ENCODE results near the gene NOXO1.

- TF ChIP-seq SMAD1 (IDR thresholded peaks at IDR 0.05; ENCODE audit: low read depth, partially characterized antibody), result no peak
- TF ChIP-seq PRDM15 (CRISPR knock-in tag; IDR thresholded peaks at IDR 0.05), result no peak
- TF ChIP-seq CTCF (IDR thresholded peaks at IDR 0.05 in 2 of 3, conservative IDR thresholded peaks at IDR 0.05 in 1 of 3; ENCODE audit: control insufficient read depth in 2 of 3, extremely low read depth in 1 of 3, insufficient read depth in 1 of 3, low read depth in 3 of 3, low read length in 3 of 3), result no peak
- TF ChIP-seq CHD4 (IDR thresholded peaks at IDR 0.05), result no peak
- TF ChIP-seq POLR2A (IDR thresholded peaks at IDR 0.05; ENCODE audit: low read depth, low read length), result no peak
- no peak for TF ChIP-seq ETV6 (conservative IDR thresholded peaks at IDR 0.05 in 1 of 2, IDR thresholded peaks at IDR 0.05 in 1 of 2; ENCODE audit: borderline replicate concordance in 1 of 2, low read depth in 1 of 2)
- no peak for TF ChIP-seq TCF12 (IDR thresholded peaks at IDR 0.05; ENCODE audit: low read depth, low read length)
- TF ChIP-seq ZBTB4 (CRISPR knock-in tag; IDR thresholded peaks at IDR 0.05), result no peak
- TF ChIP-seq JUND (IDR thresholded peaks at IDR 0.05; ENCODE audit: low read depth, low read length), result no peak
- no peak for TF ChIP-seq REST (IDR thresholded peaks at IDR 0.05; ENCODE audit: low read depth, low read length)
- TF ChIP-seq ZBTB40 (IDR thresholded peaks at IDR 0.05; ENCODE audit: borderline replicate concordance), result no peak
- TF ChIP-seq EZH2 (IDR thresholded peaks at IDR 0.05; ENCODE audit: borderline replicate concordance, control insufficient read depth, low read depth, low read length), result no peak
- no peak for TF ChIP-seq YY1 (IDR thresholded peaks at IDR 0.05; ENCODE audit: low read depth, low read length)
Observed at GRCh38 chr16:1938316-1938715, 43.0 kb downstream of the NOXO1 start.

Data from GM12878 (cell line).